Breast epithelium (tissue), 3 donors: ENCODE measurements around the gene OTOF.

Source experiments
- CTCF ChIP-seq, 3 donors: fragments of 450-650 bp; IDR thresholded peaks; one replicate each; pipeline ENCODE4 v1.5.1; 2016 to 2017; ENCODE audit warnings: antibody characterized with exemption in 3 of 3, mild to moderate bottlenecking in 3 of 3, moderate library complexity in 3 of 3
- POLR2AphosphoS5 ChIP-seq, 3 donors: sonication (generic); formaldehyde crosslinking; IDR thresholded peaks; one replicate each; pipeline ENCODE4 v1.6.1; 2017; ENCODE audit warnings: antibody characterized with exemption in 3 of 3

GRCh38 chr2:26457695-26458364 lies 20.1 kb downstream of the OTOF start:
- TF ChIP-seq POLR2AphosphoS5 (IDR thresholded peaks at IDR 0.05) (no peak), CTCF (IDR thresholded peaks at IDR 0.05) (no peak)
